ENCODE measurements around the gene CPNE7. TPM values are rescaled to one million over a fixed set of nuclear protein-coding genes. Genes with fewer than 3 reads are reported as not detected.

Gene CPNE7
- total and polyA plus RNA-seq, 2 of the 13 experiments (the other 11 are each of a cell fraction or from before 2014, with no cell fraction given), result 0.59 TPM; not detected in 1

GRCh38 chr16:89615596-89616090 is 40.1 kb downstream of the CPNE7 start (continued):
- TF ChIP-seq ZSCAN25 (CRISPR knock-in tag; IDR thresholded peaks at IDR 0.05), result peak; percentile 61; the same call in 1 of the 2 replicates
- TF ChIP-seq SP5 (CRISPR knock-in tag; IDR thresholded peaks at IDR 0.05; ENCODE audit: borderline replicate concordance, low read depth), result 0 out of 2 replicates have a peak, but pooled peaks have one; percentile 20
- peak; percentile 64; the same call in 1 of the 2 replicates for TF ChIP-seq ZNF501 (CRISPR knock-in tag; IDR thresholded peaks at IDR 0.05)
- peak; percentile 47 for TF ChIP-seq YY1 (IDR thresholded peaks at IDR 0.05; ENCODE audit: insufficient read depth, insufficient replicate concordance, low read depth, low read length)
- TF ChIP-seq ZC3H13 (CRISPR knock-in tag; IDR thresholded peaks at IDR 0.05), result no peak
- no peak for TF ChIP-seq HMGA1 (CRISPR knock-in tag; conservative IDR thresholded peaks at IDR 0.05)
- no peak for TF ChIP-seq DMAP1 (CRISPR knock-in tag; IDR thresholded peaks at IDR 0.05)
- no peak for TF ChIP-seq POLR2A (IDR thresholded peaks at IDR 0.05; ENCODE audit: insufficient read depth in 1 of 2, low read depth in 2 of 2, low read length in 2 of 2)
- TF ChIP-seq TEAD2 (CRISPR knock-in tag; IDR thresholded peaks at IDR 0.05), result no peak
- 0 out of 2 replicates have a peak, but pooled peaks have one; percentile 35 for TF ChIP-seq NCOA1 (CRISPR knock-in tag; IDR thresholded peaks at IDR 0.05)
- 0 out of 2 replicates have a peak, but pooled peaks have one; percentile 47 for TF ChIP-seq ZNF563 (CRISPR knock-in tag; IDR thresholded peaks at IDR 0.05)
- no peak for TF ChIP-seq SYNCRIP (IDR thresholded peaks at IDR 0.05; ENCODE audit: insufficient read depth, low read depth, low read length)
- no peak for TF ChIP-seq POLR2G (IDR thresholded peaks at IDR 0.05; ENCODE audit: low read depth, low read length)
- 0 out of 2 replicates have a peak, but pooled peaks have one; percentile 48 for TF ChIP-seq FOXO1 (CRISPR knock-in tag; IDR thresholded peaks at IDR 0.05)
- no peak for TF ChIP-seq ZKSCAN8 (CRISPR knock-in tag; IDR thresholded peaks at IDR 0.05; ENCODE audit: borderline replicate concordance)
- no peak for TF ChIP-seq FOSL1 (CRISPR knock-in tag; IDR thresholded peaks at IDR 0.05; ENCODE audit: borderline replicate concordance)
- TF ChIP-seq, protein P1, sequence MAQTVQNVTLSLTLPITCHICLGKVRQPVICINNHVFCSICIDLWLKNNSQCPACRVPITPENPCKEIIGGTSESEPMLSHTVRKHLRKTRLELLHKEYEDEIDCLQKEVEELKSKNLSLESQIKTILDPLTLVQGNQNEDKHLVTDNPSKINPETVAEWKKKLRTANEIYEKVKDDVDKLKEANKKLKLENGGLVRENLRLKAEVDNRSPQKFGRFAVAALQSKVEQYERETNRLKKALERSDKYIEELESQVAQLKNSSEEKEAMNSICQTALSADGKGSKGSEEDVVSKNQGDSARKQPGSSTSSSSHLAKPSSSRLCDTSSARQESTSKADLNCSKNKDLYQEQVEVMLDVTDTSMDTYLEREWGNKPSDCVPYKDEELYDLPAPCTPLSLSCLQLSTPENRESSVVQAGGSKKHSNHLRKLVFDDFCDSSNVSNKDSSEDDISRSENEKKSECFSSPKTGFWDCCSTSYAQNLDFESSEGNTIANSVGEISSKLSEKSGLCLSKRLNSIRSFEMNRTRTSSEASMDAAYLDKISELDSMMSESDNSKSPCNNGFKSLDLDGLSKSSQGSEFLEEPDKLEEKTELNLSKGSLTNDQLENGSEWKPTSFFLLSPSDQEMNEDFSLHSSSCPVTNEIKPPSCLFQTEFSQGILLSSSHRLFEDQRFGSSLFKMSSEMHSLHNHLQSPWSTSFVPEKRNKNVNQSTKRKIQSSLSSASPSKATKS (CRISPR knock-in tag; IDR thresholded peaks at IDR 0.05), result no peak
- TF ChIP-seq ZNF367 (CRISPR knock-in tag; IDR thresholded peaks at IDR 0.05; ENCODE audit: borderline replicate concordance), result no peak
- no peak for TF ChIP-seq FOXO4 (CRISPR knock-in tag; conservative IDR thresholded peaks at IDR 0.05)
- no peak for TF ChIP-seq NCOA2 (CRISPR knock-in tag; IDR thresholded peaks at IDR 0.05)
- TF ChIP-seq PTBP1 (IDR thresholded peaks at IDR 0.05; ENCODE audit: low read depth, low read length, poor library complexity, severe bottlenecking), result no peak
- TF ChIP-seq ZZZ3 (CRISPR knock-in tag; IDR thresholded peaks at IDR 0.05; ENCODE audit: borderline replicate concordance), result no peak

All from HepG2 (cell line).